Loucy (cell line): Measurements from ENCODE around the gene LPIN1.

Source experiments
- EZH2phosphoT487 ChIP-seq: fragments of 200-600 bp; IDR thresholded peaks from 2 replicates; pipeline ENCODE4 v1.6.1; 2018; ENCODE audit warnings: antibody characterized with exemption, mild to moderate bottlenecking, moderate library complexity, borderline replicate concordance
- TF ChIP-seq, protein P1 (sequence below): fragments of 200-600 bp; sonication (generic); conservative IDR thresholded peaks from 2 replicates; pipeline ENCODE4 v1.5.1; 2014; ENCODE audit warnings: mild to moderate bottlenecking, antibody characterized with exemption, low read length

DNA sequence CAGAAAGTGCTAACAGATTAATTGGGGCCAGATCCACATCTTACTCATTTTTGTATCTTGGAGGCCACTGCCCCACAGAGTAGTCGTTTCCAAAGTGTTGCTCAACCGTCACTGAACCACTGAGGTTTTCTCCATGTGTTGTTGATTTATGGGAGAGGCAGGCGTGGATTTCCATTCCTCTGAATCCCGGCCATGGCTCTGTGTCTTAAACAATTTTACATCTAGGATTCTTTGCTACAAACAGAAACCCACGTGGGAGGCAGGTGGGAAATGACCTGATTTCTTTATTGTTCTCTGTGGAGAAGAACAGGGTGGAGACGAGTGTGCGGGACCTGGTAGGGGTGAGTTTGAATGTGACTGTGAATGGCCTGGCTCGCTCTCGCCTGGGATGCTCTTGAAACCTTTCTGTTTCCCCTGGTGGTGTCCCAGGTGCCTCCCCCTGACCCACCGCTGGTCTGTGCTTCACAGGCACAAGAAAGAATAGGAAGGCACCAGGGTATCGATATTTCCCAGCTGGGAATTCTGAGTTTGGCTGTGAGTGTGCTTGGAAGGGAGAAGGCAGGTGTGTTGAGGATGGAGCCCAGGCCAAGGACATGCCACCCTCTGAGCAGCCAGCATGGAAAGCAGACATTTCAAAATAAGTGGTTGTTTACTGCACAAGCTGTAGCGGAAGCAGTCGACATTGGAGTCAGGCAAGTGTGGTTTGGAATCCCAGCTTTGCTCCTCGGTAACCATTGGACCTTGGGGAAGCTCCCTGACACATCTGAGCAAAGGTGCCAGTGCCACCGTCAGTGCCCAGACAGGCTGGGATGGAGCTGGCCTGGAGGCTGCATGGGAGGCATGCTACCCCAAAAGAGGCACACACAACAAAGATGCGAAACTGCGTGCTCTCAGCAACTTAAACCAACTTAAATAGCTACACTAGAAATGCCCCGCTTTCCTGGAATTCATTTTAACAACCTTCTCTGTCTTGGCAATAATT is 50.0 kb downstream of the LPIN1 start:
- no peak for TF ChIP-seq EZH2phosphoT487
- TF ChIP-seq, protein P1, sequence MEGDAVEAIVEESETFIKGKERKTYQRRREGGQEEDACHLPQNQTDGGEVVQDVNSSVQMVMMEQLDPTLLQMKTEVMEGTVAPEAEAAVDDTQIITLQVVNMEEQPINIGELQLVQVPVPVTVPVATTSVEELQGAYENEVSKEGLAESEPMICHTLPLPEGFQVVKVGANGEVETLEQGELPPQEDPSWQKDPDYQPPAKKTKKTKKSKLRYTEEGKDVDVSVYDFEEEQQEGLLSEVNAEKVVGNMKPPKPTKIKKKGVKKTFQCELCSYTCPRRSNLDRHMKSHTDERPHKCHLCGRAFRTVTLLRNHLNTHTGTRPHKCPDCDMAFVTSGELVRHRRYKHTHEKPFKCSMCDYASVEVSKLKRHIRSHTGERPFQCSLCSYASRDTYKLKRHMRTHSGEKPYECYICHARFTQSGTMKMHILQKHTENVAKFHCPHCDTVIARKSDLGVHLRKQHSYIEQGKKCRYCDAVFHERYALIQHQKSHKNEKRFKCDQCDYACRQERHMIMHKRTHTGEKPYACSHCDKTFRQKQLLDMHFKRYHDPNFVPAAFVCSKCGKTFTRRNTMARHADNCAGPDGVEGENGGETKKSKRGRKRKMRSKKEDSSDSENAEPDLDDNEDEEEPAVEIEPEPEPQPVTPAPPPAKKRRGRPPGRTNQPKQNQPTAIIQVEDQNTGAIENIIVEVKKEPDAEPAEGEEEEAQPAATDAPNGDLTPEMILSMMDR = no peak
